Muscle of arm (tissue), 12 donors: Measurements from ENCODE around the gene BMERB1. TPM values are rescaled to one million over a fixed set of nuclear protein-coding genes. Genes with fewer than 3 reads are reported as not detected.
"Not testable (repeated sequence)": the region's sequence is repeated elsewhere in the genome, so short reads cannot be mapped to it uniquely, and the experiment has no call there.

ENCODE experiments used
- DNase-seq: peaks from one replicate; pipeline ENCODE4 v3.0.0-alpha.2; 2013
- polyA plus RNA-seq, 12 donors: library from polyadenylated mRNA; unstranded; fragments of 120-200 nt; gene quantifications; one replicate each; pipeline ENCODE4 v1.2.1, GENCODE V29; 2013; ENCODE audit not compliant: insufficient read length in 12 of 12

Gene BMERB1
- polyA plus RNA-seq, 12 donors, result 9.5 to 32.3 (median 19.3) TPM; not detected in 1

DNA sequence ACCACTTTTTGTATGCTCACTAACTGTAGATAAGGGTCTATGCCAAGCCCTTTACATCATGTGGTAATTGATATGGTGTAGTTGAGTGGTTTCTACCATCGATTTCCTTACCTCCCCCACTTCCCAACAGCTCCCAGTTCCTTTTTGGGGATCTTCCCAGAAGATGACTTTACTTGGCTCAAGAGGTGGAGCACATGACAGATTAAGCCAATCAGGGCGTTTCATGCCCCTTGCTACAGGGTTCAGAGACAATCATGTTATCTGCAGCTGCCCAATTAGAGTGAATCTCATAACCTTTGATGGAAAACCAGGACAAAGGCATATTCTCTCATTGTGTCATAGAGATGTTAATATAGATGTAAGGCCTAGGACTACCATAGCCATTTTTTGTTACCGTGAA is 16.2 kb upstream of the BMERB1 start:
- DNase-seq, result no peak

DNA sequence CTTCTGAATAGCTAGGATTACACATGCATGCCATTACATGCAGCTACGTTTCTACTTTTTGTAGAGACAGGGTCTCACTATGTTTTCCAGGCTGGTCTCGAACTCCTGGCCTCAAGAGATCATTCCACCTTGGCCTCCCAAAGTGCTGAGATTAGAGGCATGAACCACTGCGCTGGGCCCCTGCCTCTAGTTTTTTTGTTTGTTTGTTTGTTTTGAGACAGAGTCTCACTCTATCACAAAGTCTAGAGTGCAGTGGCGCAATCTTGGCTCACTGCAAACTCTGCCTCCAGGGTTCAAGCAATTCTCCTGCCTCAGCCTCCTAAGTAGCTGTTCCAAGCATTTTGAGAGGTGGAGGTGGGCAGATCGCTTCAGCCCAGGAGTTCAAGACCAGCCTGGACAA is 12.7 kb upstream of the BMERB1 start:
- not testable (repeated sequence) for DNase-seq

GRCh38 chr16:15422222-15422621 is 12.2 kb upstream of the BMERB1 start:
- no peak for DNase-seq

DNA sequence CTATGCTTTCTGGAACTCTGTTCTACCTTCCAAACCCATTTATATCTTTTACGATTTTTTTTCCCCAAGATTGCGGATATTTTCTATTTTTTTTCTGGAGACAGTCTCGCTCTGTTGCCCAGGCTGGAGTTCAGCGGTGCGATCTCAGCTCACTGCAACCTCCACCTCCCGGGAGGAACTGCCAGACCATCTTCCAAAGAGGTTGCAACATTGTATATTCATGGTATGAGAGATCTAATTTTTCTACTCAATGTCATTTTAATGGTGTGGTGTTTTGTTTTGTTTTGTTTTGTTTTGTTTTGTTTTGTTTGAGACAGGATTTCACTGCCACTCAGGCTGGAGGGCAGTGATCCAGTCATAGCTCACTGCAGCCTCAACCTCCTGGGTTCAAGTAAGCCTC is 8.5 kb upstream of the BMERB1 start:
- no peak for DNase-seq

DNA sequence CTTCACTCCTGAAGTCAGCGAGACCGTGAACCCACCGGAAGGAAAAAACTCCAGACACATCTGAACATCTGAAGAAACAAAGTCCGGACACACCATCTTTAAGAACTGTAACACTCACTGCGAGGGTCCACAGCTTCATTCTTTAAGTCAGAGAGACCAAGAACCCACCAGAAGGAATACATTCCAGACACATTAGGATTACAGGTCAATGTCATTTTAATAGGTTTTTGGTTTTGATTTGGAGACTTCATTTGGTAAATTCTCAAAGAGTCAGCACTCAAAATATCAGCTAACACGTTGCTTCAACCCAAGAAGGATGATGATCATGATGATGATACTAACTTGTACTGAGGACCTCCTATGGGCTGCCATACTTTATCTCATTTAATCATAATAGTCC is 7.6 kb upstream of the BMERB1 start:
- no peak for DNase-seq

GRCh38 chr16:15427648-15428239 is 6.6 kb upstream of the BMERB1 start:
- DNase-seq, result peak; percentile 76

DNA sequence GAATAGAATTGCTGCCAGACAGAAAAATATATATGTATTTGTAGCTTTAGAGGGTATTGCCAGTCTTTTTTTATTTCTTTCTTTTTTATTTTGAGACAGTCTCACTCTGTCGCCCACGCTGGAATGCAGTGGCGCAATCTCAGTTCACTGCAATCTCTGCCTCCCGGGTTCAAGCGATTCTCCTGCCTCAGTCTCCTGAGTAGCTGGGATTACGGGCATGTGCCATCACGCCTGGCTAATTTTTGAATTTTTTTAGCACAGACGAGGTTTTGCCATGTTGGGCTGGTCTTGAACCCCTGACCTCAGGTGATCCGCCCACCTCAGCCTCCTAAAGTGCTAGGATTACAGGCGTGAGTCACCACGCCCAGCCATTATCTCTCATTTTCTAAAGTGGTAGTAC is 3.5 kb upstream of the BMERB1 start:
- DNase-seq, result not testable (repeated sequence)

- DNase-seq, result no peak
These were observed 336 bp upstream of the BMERB1 start for GRCh38 chr16:15434079-15434424.

DNA sequence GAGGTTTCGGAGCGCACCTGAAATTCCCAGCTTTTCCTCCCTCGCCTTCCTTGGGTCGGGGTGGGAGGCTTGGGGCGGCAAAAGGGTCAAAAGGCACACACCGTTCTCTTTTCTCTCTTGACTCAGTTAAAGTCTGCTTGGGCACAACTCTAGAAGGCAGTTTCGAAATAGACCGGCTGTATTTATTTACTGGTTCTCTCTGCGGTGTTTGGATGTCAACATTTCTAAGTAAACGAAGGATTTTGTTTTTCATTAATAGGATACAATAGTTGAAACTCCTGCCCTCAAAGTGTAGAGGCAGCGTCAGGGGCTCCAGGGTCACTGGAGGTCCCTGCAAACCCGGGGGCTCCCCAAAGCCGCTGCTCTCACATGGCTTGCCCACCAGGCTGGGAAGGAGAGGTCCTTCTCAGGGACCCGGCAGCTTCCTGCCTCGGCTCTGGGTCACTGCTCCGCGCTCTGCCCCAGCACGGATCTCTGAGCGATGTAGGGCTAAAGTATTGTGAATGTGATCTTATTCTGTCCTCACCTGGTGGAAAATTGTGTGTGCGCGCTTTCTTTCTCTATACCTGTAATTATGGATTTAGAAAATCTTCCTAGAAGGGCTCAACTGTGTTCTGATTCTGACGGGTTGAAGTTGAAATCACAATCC is 952 bp downstream of the BMERB1 start:
- DNase-seq, result no peak

GRCh38 chr16:15439102-15439501 is 4.7 kb downstream of the BMERB1 start:
- DNase-seq, result no peak

- no peak for DNase-seq
These were observed 5.1 kb downstream of the BMERB1 start for GRCh38 chr16:15439521-15439920.

GRCh38 chr16:15440852-15441251 is 6.5 kb downstream of the BMERB1 start:
- no peak for DNase-seq

DNA sequence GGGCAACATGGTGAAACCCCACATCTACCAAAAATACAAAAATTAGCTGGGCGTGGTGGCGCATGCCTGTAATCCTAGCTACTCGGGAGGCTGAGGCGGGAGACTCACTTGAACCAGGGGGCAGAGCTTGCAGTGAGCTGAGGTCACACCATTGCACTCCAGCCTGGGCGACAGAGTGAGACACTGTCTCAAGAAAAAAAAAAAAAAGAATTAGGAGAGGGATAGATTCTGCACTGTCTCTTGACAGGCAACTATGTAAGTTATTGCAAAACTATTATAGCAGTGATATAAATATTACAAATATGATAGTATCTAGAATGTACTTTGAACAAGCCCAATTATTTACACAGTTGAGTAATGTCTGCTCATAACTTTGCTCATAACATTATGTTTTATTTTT is 7.8 kb downstream of the BMERB1 start:
- not testable (repeated sequence) for DNase-seq

DNA sequence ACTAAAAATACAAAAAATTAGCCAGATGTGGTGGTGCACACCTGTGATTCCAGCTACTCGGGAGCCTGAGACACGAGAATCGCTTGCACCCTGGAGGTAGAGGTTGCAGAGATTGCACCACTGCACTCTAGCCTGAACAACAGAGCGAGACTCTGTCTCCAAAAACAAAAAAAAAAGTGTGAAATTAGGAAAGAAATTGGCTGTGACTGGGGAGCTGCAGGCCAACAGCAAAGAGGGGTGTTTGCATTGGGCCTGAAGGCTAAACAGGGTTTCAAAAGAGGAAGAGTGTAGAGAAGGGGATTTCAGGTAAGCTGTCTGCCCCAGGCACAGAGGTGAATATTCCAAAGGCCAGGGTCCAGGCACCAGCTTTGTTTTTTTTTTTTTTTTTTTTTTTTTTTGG is 9.4 kb downstream of the BMERB1 start:
- no peak for DNase-seq

GRCh38 chr16:15444264-15444663 is 9.9 kb downstream of the BMERB1 start:
- no peak for DNase-seq

- DNase-seq, result no peak
These were observed 11.1 kb downstream of the BMERB1 start for GRCh38 chr16:15445450-15445849.

DNA sequence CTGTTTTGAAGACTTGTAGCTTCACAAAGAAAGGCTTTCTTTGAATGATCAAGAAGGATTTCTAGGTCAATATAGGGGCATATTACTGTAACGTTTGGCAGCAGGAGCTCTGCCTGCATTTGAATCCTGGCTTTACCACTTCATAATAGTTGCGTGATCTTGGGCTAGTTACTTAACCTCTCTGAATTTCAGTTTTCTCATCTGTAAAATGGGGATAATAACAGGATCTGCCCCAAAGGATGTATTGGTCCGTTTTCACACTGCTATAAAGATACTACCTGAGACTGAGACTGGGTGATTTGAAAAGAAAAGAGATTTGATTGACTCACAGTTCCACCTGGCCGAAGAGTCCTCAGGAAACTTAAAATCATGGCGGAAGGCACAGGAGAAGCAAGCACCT is 12.5 kb downstream of the BMERB1 start:
- DNase-seq, result no peak

- no peak for DNase-seq
These were observed 16.2 kb downstream of the BMERB1 start for GRCh38 chr16:15450624-15451023.

DNA sequence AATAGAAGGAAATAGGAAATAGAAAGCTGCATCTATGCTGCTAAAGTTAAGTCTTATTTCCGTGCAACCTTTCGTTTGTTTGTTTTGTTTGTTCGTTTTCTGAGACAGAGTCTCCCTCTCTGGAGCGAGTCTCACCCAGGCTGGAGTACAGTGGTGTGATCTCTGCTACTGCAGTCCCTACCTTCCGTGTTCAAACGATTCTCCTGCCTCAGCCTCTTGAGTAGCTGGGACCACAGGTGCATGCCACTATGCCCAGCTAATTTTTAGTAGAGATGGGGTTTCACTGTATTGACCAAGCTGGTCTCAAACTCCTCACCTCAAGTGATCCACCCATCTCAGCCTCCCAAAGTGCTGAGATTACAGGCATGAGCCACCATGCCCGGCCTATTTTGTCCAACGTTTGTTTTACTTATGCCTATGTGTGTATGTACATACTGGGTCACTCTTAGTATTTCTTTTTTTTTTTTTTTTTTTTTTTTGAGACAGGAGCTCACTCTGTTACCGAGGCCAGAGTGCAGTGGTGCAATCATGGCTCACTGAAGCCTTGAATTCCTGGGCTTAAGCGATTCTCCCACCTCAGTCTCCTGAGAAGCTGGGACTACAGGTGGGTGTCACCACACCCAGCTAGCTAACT is 16.8 kb downstream of the BMERB1 start:
- no peak for DNase-seq

DNA sequence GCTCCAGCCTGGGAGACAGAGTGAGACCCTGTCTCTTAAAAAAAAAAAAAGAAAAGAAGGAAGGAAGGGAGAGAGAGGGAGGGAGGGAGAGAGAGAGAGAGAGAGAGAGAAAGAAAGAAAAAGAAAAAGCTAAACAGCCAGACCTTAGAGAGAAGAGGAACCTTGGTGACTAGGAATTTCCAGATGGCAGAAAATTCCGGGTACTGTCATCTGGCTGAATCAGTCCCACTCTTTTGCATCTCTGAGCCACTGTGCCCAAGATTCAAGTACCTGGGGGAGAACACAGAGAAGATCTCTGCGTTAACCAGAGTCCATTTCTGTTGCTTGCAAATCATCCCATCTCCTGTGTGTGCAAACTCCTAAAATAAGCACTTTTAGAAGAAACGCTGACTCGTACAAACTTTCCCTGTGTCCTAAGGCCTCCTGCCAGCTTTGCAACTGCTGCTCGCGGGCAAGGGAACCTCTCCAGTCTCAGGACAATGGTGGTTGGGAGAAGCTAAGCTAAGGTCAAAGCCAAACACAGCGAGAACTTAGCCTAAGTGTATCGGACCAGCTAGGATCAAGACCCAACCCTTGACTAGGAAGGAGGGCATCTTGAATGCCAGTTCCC is 18.0 kb downstream of the BMERB1 start:
- no peak for DNase-seq

- not testable (repeated sequence) for DNase-seq
These were observed 18.9 kb downstream of the BMERB1 start for GRCh38 chr16:15453296-15453695.

DNA sequence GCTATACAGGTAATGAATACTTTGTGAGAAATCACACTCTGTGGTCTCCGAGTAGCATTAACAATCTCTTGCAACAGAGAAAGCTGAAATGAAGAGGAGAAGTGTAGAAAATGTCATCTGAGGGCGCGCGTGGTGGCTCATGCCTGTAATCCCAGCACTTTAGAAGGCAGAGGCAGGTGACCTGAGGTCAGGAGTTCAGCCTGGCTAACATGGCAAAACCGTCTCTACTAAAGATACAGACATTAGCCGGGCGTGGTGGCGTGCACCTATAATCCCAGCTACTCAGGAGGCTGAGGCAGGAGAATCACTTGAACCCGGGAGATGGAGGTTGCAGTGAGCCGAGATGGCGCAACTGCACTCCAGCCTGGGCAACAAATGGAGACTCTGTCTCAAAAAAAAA is 20.5 kb downstream of the BMERB1 start:
- not testable (repeated sequence) for DNase-seq

GRCh38 chr16:15457400-15457799 is 23.0 kb downstream of the BMERB1 start:
- DNase-seq, result no peak
